H9 (cell line): Measurements from ENCODE around the gene CRIP2. TPM values are rescaled to one million over a fixed set of nuclear protein-coding genes. Genes with fewer than 3 reads are reported as not detected.
A peak's percentile ranks its signal among the peaks of the same experiment; 100 is the strongest.

ENCODE experiments used
- DNase-seq: peaks from one replicate; pipeline ENCODE4 v3.0.0-alpha.2; 2017
- H2AFZ ChIP-seq: one replicate; pipeline ENCODE4 v1.6.1; 2013; ENCODE audit warnings: mild to moderate bottlenecking, low read length, control low read depth, moderate library complexity
- H2AK5ac ChIP-seq: 2 replicates; pipeline ENCODE4 v1.6.1; 2013; ENCODE audit warnings: low read length, control low read depth, mixed read lengths; ENCODE audit not compliant: insufficient read length
- H2BK120ac ChIP-seq: one replicate; pipeline ENCODE4 v1.6.1; 2013; ENCODE audit warnings: low read depth, mild to moderate bottlenecking, low read length, control low read depth, inconsistent platforms; ENCODE audit not compliant: poor library complexity, severe bottlenecking
- H2BK12ac ChIP-seq: 2 replicates; pipeline ENCODE4 v1.6.1; 2013; ENCODE audit warnings: low read length, control low read depth, mixed read lengths, low read depth; ENCODE audit not compliant: insufficient read length
- H2BK15ac ChIP-seq: 2 replicates; pipeline ENCODE4 v1.6.1; 2013; ENCODE audit warnings: low read depth, low read length, control low read depth
- H2BK20ac ChIP-seq: one replicate; pipeline ENCODE4 v1.6.1; 2013; ENCODE audit warnings: low read depth, mild to moderate bottlenecking, low read length, control low read depth, inconsistent platforms; ENCODE audit not compliant: poor library complexity, severe bottlenecking
- H2BK5ac ChIP-seq: 2 replicates; pipeline ENCODE4 v1.6.1; 2013; ENCODE audit warnings: low read length, control low read depth, mixed read lengths; ENCODE audit not compliant: insufficient read length
- H3K14ac ChIP-seq: 2 replicates; pipeline ENCODE4 v1.6.1; 2013; ENCODE audit warnings: low read length, control low read depth; ENCODE audit not compliant: insufficient read depth
- H3K18ac ChIP-seq: 2 replicates; pipeline ENCODE4 v1.6.1; 2013; ENCODE audit warnings: low read depth, mild to moderate bottlenecking, mixed read lengths, low read length, control low read depth; ENCODE audit not compliant: insufficient read length
- H3K23ac ChIP-seq: 2 replicates; pipeline ENCODE4 v1.6.1; 2013; ENCODE audit warnings: low read length, control low read depth, mixed read lengths, low read depth; ENCODE audit not compliant: insufficient read length
- H3K23me2 ChIP-seq: 2 replicates; pipeline ENCODE4 v1.6.1; 2013; ENCODE audit warnings: low read depth, mild to moderate bottlenecking, mixed read lengths, low read length, control low read depth; ENCODE audit not compliant: insufficient read length, poor library complexity, severe bottlenecking
- H3K27ac ChIP-seq: 2 replicates; pipeline ENCODE4 v1.5.1; 2013; ENCODE audit warnings: low read length, control low read depth, mixed read lengths, low read depth; ENCODE audit not compliant: insufficient read length
- H3K27me3 ChIP-seq: 2 replicates; pipeline ENCODE4 v1.6.1; 2013; ENCODE audit warnings: low read length, control low read depth, inconsistent platforms; ENCODE audit not compliant: insufficient read depth
- H3K4ac ChIP-seq: 2 replicates; pipeline ENCODE4 v1.6.1; 2013; ENCODE audit warnings: low read depth, mild to moderate bottlenecking, control low read depth, inconsistent platforms, low read length, moderate library complexity
- H3K4me1 ChIP-seq: 2 replicates; pipeline ENCODE4 v1.6.1; 2013; ENCODE audit warnings: low read length, control low read depth, inconsistent platforms; ENCODE audit not compliant: insufficient read depth
- H3K4me2 ChIP-seq: 2 replicates; pipeline ENCODE4 v1.6.1; 2013; ENCODE audit warnings: low read length, control low read depth, mixed read lengths; ENCODE audit not compliant: insufficient read length, insufficient read depth
- H3K56ac ChIP-seq: 2 replicates; pipeline ENCODE4 v1.6.1; 2013; ENCODE audit warnings: low read depth, mild to moderate bottlenecking, mixed read lengths, low read length, control low read depth; ENCODE audit not compliant: insufficient read length
- H3K79me1 ChIP-seq: 2 replicates; pipeline ENCODE4 v1.6.1; 2013; ENCODE audit warnings: low read depth, mild to moderate bottlenecking, moderate library complexity, low read length, control low read depth, inconsistent platforms; ENCODE audit not compliant: insufficient read depth, poor library complexity, severe bottlenecking
- H3K79me2 ChIP-seq: 2 replicates; pipeline ENCODE4 v1.6.1; 2013; ENCODE audit warnings: low read length, control low read depth, inconsistent platforms; ENCODE audit not compliant: insufficient read depth
- H3K9ac ChIP-seq: 2 replicates; pipeline ENCODE4 v1.6.1; 2013; ENCODE audit warnings: low read length, control low read depth, mixed read lengths; ENCODE audit not compliant: insufficient read length; ENCODE audit errors: extremely low read depth
- H3K9me3 ChIP-seq: one replicate; pipeline ENCODE4 v1.6.1; 2013; ENCODE audit warnings: low read depth, low read length, inconsistent platforms; ENCODE audit not compliant: control insufficient read depth
- H3T11ph ChIP-seq: one replicate; pipeline ENCODE4 v1.6.1; 2013; ENCODE audit warnings: mild to moderate bottlenecking, low read length, control low read depth, inconsistent platforms
- H4K20me1 ChIP-seq: one replicate; pipeline ENCODE4 v1.6.1; 2013; ENCODE audit not compliant: control insufficient read depth, insufficient read length, insufficient read depth
- H4K5ac ChIP-seq: 2 replicates; pipeline ENCODE4 v1.6.1; 2013; ENCODE audit warnings: low read depth, mild to moderate bottlenecking, mixed read lengths, low read length, control low read depth; ENCODE audit not compliant: insufficient read length
- H4K8ac ChIP-seq: replicated peaks from 2 replicates; pipeline ENCODE4 v1.6.1; 2013; ENCODE audit warnings: low read length, control low read depth, mixed read lengths, low read depth; ENCODE audit not compliant: insufficient read length
- H4K91ac ChIP-seq: 2 replicates; pipeline ENCODE4 v1.6.1; 2013; ENCODE audit warnings: low read depth, mild to moderate bottlenecking, moderate library complexity, mixed read lengths, low read length, control low read depth; ENCODE audit not compliant: insufficient read length
- H3K27ac Mint-ChIP-seq, 3 experiments: 2 replicates in 2 of 3; 3 replicates in 1 of 3; pipeline ENCODE4 v1.8.0; 2020 to 2021; ENCODE audit warnings: mixed read lengths in 3 of 3, mild to moderate bottlenecking in 1 of 3, moderate library complexity in 1 of 3
- H3K27me3 Mint-ChIP-seq: 2 replicates; pipeline ENCODE4 v1.8.0; 2021; ENCODE audit warnings: low read depth, mild to moderate bottlenecking, moderate library complexity, mixed read lengths
- H3K36me3 Mint-ChIP-seq, 3 experiments: 2 replicates in 2 of 3; 3 replicates in 1 of 3; pipeline ENCODE4 v1.8.0; 2020 to 2021; ENCODE audit warnings: low read depth in 3 of 3, mixed read lengths in 3 of 3; ENCODE audit not compliant: insufficient read depth in 1 of 3
- H3K4me1 Mint-ChIP-seq, 2 experiments: 2 replicates each; pipeline ENCODE4 v1.8.0; 2020; ENCODE audit warnings: mixed read lengths in 2 of 2
- H3K4me3 Mint-ChIP-seq, 2 experiments: 2 replicates in 1 of 2; 3 replicates in 1 of 2; pipeline ENCODE4 v1.8.0; 2020 to 2021; ENCODE audit warnings: mild to moderate bottlenecking in 2 of 2, mixed read lengths in 2 of 2, moderate library complexity in 1 of 2
- H3K9me3 Mint-ChIP-seq, 2 experiments: 2 replicates in 1 of 2; 3 replicates in 1 of 2; pipeline ENCODE4 v1.8.0; 2020; ENCODE audit warnings: mild to moderate bottlenecking in 2 of 2, mixed read lengths in 2 of 2, moderate library complexity in 1 of 2
- WGBS: extraction: QIAGEN DNeasy Blood & Tissue Kit; methylation state at CpG from one replicate; pipeline ENCODE4 v1.1.7; 2013; ENCODE audit warnings: missing lambda C conversion rate, low lambda C conversion rate, mixed read lengths; ENCODE audit not compliant: insufficient read length; ENCODE audit errors: extremely low coverage; 5-methylcytosine and 5-hydroxymethylcytosine counted together
- total RNA-seq: library from RNA; stranded (reverse); gene quantifications from 2 replicates; pipeline ENCODE4 v1.2.1, GENCODE V29; 2021
- TF ChIP-seq, protein P1 (sequence below): fragments of 200-600 bp; sonication (generic); conservative IDR thresholded peaks from 3 replicates; pipeline ENCODE4 v1.8.0; 2021; ENCODE audit warnings: antibody characterized with exemption, mild to moderate bottlenecking

The CRIP2 gene
- total RNA-seq, 1 experiment from 2014 or later: 5.7 TPM

DNA sequence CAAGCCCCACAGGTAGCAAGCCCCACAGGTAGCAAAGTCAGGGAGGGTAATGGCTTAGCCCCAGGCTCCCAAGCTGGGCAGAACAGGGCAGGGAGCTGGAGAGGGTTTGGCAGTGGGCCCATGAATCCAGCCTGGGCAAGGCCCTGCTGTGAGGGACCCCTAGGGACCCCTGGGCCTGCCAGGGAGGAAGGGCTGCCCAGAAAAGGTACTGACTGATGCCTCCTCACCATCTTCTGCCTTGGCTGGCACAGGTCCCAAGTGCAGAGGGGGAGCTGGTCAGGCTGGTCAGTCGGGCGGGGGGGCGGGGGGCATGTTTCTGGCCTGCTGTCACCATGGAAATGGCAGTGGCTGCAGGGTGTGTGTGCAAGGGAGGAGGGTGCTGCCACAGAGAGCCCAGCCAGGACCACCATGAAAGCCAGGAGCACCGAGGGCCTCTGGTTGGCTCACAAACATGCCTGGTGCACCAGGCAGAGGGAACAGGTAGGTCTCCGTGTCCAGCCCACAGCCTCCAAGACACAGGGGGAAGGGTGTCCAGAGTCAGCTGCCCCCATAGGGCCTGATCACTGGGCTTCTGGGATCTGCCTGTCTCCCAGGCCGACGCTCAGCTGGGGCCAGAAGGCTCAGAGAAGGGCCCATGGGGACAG lies 1.5 kb upstream of the CRIP2 start:
- no peak overlapping the region; a peak in 2 of 5 replicates for H3K4me3 Mint-ChIP-seq
- DNase-seq: no peak
- WGBS: no CpG with 5 or more reads among the region's 7 CpGs
- H3K36me3 Mint-ChIP-seq: peaks cover 0 to 2% (median 0%) of the 10 kb centered on the region in 3 experiments; a peak in 1 of 7 replicates
- no peak overlapping the region for H4K5ac ChIP-seq
- H3T11ph ChIP-seq: no peak overlapping the region
- no peak overlapping the region for H2BK120ac ChIP-seq
- no peak overlapping the region for H3K27ac ChIP-seq
- no peaks in the 10 kb centered on the region for H3K79me1 ChIP-seq
- H3K79me2 ChIP-seq: no peaks in the 10 kb centered on the region
- H3K27me3 ChIP-seq: peaks cover 15% of the 10 kb centered on the region; the same call in 1 of the 2 replicates
- no peak overlapping the region for H3K4ac ChIP-seq
- H4K20me1 ChIP-seq: no peaks in the 10 kb centered on the region
- no peak overlapping the region for H3K9ac ChIP-seq
- peaks cover 8% of the 10 kb centered on the region for H3K23me2 ChIP-seq
- H2BK20ac ChIP-seq: no peak overlapping the region
- no peak overlapping the region for H2AFZ ChIP-seq
- peaks cover 0 to 3% of the 10 kb centered on the region in 2 experiments; a peak in 1 of 5 replicates for H3K9me3 Mint-ChIP-seq
- no peak overlapping the region for H2BK12ac ChIP-seq
- no peak overlapping the region for H2BK5ac ChIP-seq
- no peak overlapping the region for H2AK5ac ChIP-seq
- peaks cover 0 to 14% of the 10 kb centered on the region in 2 experiments; a peak in 2 of 4 replicates for H3K4me1 Mint-ChIP-seq
- H3K27ac Mint-ChIP-seq: no peak overlapping the region
- H2BK15ac ChIP-seq: no peak overlapping the region
- TF ChIP-seq, protein P1, sequence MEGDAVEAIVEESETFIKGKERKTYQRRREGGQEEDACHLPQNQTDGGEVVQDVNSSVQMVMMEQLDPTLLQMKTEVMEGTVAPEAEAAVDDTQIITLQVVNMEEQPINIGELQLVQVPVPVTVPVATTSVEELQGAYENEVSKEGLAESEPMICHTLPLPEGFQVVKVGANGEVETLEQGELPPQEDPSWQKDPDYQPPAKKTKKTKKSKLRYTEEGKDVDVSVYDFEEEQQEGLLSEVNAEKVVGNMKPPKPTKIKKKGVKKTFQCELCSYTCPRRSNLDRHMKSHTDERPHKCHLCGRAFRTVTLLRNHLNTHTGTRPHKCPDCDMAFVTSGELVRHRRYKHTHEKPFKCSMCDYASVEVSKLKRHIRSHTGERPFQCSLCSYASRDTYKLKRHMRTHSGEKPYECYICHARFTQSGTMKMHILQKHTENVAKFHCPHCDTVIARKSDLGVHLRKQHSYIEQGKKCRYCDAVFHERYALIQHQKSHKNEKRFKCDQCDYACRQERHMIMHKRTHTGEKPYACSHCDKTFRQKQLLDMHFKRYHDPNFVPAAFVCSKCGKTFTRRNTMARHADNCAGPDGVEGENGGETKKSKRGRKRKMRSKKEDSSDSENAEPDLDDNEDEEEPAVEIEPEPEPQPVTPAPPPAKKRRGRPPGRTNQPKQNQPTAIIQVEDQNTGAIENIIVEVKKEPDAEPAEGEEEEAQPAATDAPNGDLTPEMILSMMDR: no peak
- no peak overlapping the region for H3K56ac ChIP-seq
- no peak overlapping the region for H3K18ac ChIP-seq
- H4K8ac ChIP-seq: no peak overlapping the region
- no peaks in the 10 kb centered on the region; the same call in 1 of the 2 replicates for H3K4me1 ChIP-seq
- no peaks in the 10 kb centered on the region for H3K9me3 ChIP-seq
- peaks cover 28% of the 10 kb centered on the region for H3K27me3 Mint-ChIP-seq
- H3K14ac ChIP-seq: peak overlapping the region; percentile 52; the same call in 1 of the 2 replicates
- H3K4me2 ChIP-seq: no peak overlapping the region
- no peak overlapping the region for H4K91ac ChIP-seq
- no peak overlapping the region for H3K23ac ChIP-seq
